Natural killer cell (primary cell): ENCODE measurements around the gene TMEM14C. TPM values are rescaled to one million over a fixed set of nuclear protein-coding genes. Genes with fewer than 3 reads are reported as not detected.
"Not testable (repeated sequence)": the region's sequence is repeated elsewhere in the genome, so short reads cannot be mapped to it uniquely, and the experiment has no call there.

Experiments used
- ATAC-seq, 3 donors: fragments of 150-1000 bp in 2 of 3; fragments of 200-7000 bp in 1 of 3; cut with Tn5 transposase; 1 replicate in 1 of 3; 2 replicates in 2 of 3; pipeline ENCODE4 v1.10.0; 2021; ENCODE audit warnings: mild to moderate bottlenecking in 2 of 3, moderate library complexity in 2 of 3
- DNase-seq, 2 donors: peaks; one replicate each; pipeline versions ENCODE4 v3.0.0 to v3.0.0-alpha.2; 2013 to 2021; ENCODE audit warnings: mixed read lengths in 1 of 2
- H3K27ac ChIP-seq: one replicate; pipeline ENCODE4 v1.5.1; 2013; ENCODE audit warnings: mild to moderate bottlenecking, low read length
- H3K27me3 ChIP-seq: one replicate; pipeline ENCODE4 v1.6.1; 2013; ENCODE audit warnings: low read length; ENCODE audit not compliant: control insufficient read depth, insufficient read depth
- H3K36me3 ChIP-seq: one replicate; pipeline ENCODE4 v1.6.1; 2013; ENCODE audit warnings: low read length; ENCODE audit not compliant: control insufficient read depth, insufficient read depth
- H3K4me1 ChIP-seq: one replicate; pipeline ENCODE4 v1.6.1; 2013; ENCODE audit warnings: low read length; ENCODE audit not compliant: control insufficient read depth, insufficient read depth
- H3K4me3 ChIP-seq: one replicate; pipeline ENCODE4 v1.5.1; 2013; ENCODE audit warnings: low read length
- H3K9me3 ChIP-seq: one replicate; pipeline ENCODE4 v1.6.1; 2013; ENCODE audit warnings: low read length; ENCODE audit not compliant: control insufficient read depth, insufficient read depth
- H3K27ac Mint-ChIP-seq, 2 donors: one replicate each; pipeline ENCODE4 v1.8.0; 2022; ENCODE audit warnings: mild to moderate bottlenecking in 2 of 2, mixed read lengths in 2 of 2, moderate library complexity in 1 of 2
- H3K27me3 Mint-ChIP-seq, 2 donors: one replicate each; pipeline ENCODE4 v1.8.0; 2022; ENCODE audit warnings: low read depth in 2 of 2, mixed read lengths in 2 of 2
- H3K36me3 Mint-ChIP-seq: one replicate; pipeline ENCODE4 v1.8.0; 2022; ENCODE audit warnings: mixed read lengths
- H3K4me1 Mint-ChIP-seq, 2 donors: one replicate each; pipeline ENCODE4 v1.8.0; 2022; ENCODE audit warnings: mixed read lengths in 2 of 2
- H3K4me3 Mint-ChIP-seq: one replicate; pipeline ENCODE4 v1.8.0; 2022; ENCODE audit warnings: mild to moderate bottlenecking, moderate library complexity, mixed read lengths
- H3K9me3 Mint-ChIP-seq, 2 donors: one replicate each; pipeline ENCODE4 v1.8.0; 2022; ENCODE audit warnings: mixed read lengths in 2 of 2
- WGBS: methylation state at CpG from one replicate; pipeline ENCODE4 v1.1.7; 2013; ENCODE audit warnings: missing lambda C conversion rate; ENCODE audit not compliant: insufficient coverage; 5-methylcytosine and 5-hydroxymethylcytosine counted together
- intact Hi-C: fragments of 100-400 bp; cut with micrococcal nuclease; formaldehyde crosslinking; loops from one replicate; pipeline ENCODE4 v1.14.2; 2022
- total RNA-seq, 4 donors: library from RNA; stranded (reverse); fragments of 120-200 nt in 1 of 4; gene quantifications; one replicate each; pipeline versions ENCODE4 v1.2.3 to v1.2.4, GENCODE V29; 2013 to 2022
- TF ChIP-seq, protein P1 (sequence below): fragments of 200-600 bp; IDR thresholded peaks from one replicate; pipeline ENCODE4 v1.8.0; 2022; ENCODE audit warnings: antibody characterized with exemption

The TMEM14C gene
- total RNA-seq, 3 donors from 2014 or later (not counting 1 experiment from before 2014, with no cell fraction given): 2.4 to 15.7 (median 14.3) TPM

- peaks cover 16% of the 10 kb centered on the region in 2 donors for H3K4me1 Mint-ChIP-seq
- H3K27ac Mint-ChIP-seq: peak overlapping the region in 1 of 2 donors; percentile 71
- no peak overlapping the region for H3K4me3 ChIP-seq
- no peaks in the 10 kb centered on the region for H3K36me3 ChIP-seq
- ATAC-seq (no peak), DNase-seq (no peak)
- no peaks in the 10 kb centered on the region for H3K36me3 Mint-ChIP-seq
- H3K9me3 ChIP-seq: no peaks in the 10 kb centered on the region
- H3K27ac ChIP-seq: no peak overlapping the region
- TF ChIP-seq, protein P1, sequence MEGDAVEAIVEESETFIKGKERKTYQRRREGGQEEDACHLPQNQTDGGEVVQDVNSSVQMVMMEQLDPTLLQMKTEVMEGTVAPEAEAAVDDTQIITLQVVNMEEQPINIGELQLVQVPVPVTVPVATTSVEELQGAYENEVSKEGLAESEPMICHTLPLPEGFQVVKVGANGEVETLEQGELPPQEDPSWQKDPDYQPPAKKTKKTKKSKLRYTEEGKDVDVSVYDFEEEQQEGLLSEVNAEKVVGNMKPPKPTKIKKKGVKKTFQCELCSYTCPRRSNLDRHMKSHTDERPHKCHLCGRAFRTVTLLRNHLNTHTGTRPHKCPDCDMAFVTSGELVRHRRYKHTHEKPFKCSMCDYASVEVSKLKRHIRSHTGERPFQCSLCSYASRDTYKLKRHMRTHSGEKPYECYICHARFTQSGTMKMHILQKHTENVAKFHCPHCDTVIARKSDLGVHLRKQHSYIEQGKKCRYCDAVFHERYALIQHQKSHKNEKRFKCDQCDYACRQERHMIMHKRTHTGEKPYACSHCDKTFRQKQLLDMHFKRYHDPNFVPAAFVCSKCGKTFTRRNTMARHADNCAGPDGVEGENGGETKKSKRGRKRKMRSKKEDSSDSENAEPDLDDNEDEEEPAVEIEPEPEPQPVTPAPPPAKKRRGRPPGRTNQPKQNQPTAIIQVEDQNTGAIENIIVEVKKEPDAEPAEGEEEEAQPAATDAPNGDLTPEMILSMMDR: no peak
- peaks cover 15% of the 10 kb centered on the region for H3K4me1 ChIP-seq
- H3K27me3 Mint-ChIP-seq: peaks cover 26 to 45% of the 10 kb centered on the region in 2 donors
- H3K27me3 ChIP-seq: peaks cover 4% of the 10 kb centered on the region
- no peak overlapping the region for H3K4me3 Mint-ChIP-seq
- intact Hi-C loops: loop anchor here (1.0 to 2.0 kb wide), 4 partner anchors 13 to 39 kb away; partner anchors contain the start of genes C6orf52, PAK1IP1 and TMEM14B
- WGBS: 98% methylated on average over 3 of the region's 3 CpGs
- H3K9me3 Mint-ChIP-seq: no peaks in the 10 kb centered on the region
Measured at GRCh38 chr6:10733863-10734262, 11.0 kb downstream of the TMEM14C start.

DNA sequence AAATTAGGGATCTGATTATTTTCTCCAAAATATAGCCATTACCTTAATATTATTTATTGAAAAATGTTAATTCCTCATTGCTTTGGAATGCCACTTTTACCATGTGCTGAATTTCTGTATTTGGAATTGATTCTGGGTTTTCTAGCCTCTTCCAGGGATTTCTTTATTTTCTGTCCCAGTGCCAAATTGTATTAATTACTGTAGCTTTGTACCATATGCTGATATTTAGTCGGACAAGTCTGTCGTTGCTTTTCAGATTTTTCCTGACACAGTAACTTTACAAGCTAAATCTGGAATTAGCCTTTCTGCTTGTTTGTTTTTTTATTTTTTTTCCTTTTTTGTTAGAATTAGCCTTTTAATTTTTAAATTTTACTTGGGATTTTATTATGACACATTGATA, 13.9 kb downstream of the TMEM14C start:
- WGBS: 94% methylated on average over 2 of the region's 2 CpGs

GRCh38 chr6:10740061-10740460, 17.2 kb downstream of the TMEM14C start:
- H3K27ac Mint-ChIP-seq: no peak overlapping the region
- no peaks in the 10 kb centered on the region for H3K27me3 ChIP-seq
- no peaks in the 10 kb centered on the region for H3K4me1 Mint-ChIP-seq
- H3K4me3 ChIP-seq: no peak overlapping the region
- H3K9me3 Mint-ChIP-seq: no peaks in the 10 kb centered on the region
- TF ChIP-seq, protein P1: no peak
- no peaks in the 10 kb centered on the region for H3K36me3 Mint-ChIP-seq
- no peak overlapping the region for H3K4me3 Mint-ChIP-seq
- H3K27ac ChIP-seq: no peak overlapping the region
- peaks cover 19 to 26% of the 10 kb centered on the region in 2 donors for H3K27me3 Mint-ChIP-seq
- no peaks in the 10 kb centered on the region for H3K4me1 ChIP-seq
- ATAC-seq (no peak), DNase-seq (no peak)
- no peaks in the 10 kb centered on the region for H3K9me3 ChIP-seq
- no peaks in the 10 kb centered on the region for H3K36me3 ChIP-seq
- intact Hi-C loops: no loop called here

More for the DNA sequence above, 13.9 kb downstream of the TMEM14C start:
- H3K27ac Mint-ChIP-seq: no peak overlapping the region
- intact Hi-C loops: no loop called here
- Histone ChIP-seq H3K27me3 (peaks cover 4% of the 10 kb centered on the region), H3K4me3 (no peak overlapping the region), H3K4me1 (peaks cover 15% of the 10 kb centered on the region), H3K27ac (no peak overlapping the region), H3K36me3 (no peaks in the 10 kb centered on the region), H3K9me3 (no peaks in the 10 kb centered on the region)
- TF ChIP-seq, protein P1: no peak
- H3K9me3 Mint-ChIP-seq: no peaks in the 10 kb centered on the region
- no peaks in the 10 kb centered on the region for H3K36me3 Mint-ChIP-seq
- ATAC-seq (no peak), DNase-seq (no peak)
- peaks cover 21 to 35% of the 10 kb centered on the region in 2 donors for H3K27me3 Mint-ChIP-seq
- peaks cover 16% of the 10 kb centered on the region in 2 donors for H3K4me1 Mint-ChIP-seq
- H3K4me3 Mint-ChIP-seq: no peak overlapping the region

DNA sequence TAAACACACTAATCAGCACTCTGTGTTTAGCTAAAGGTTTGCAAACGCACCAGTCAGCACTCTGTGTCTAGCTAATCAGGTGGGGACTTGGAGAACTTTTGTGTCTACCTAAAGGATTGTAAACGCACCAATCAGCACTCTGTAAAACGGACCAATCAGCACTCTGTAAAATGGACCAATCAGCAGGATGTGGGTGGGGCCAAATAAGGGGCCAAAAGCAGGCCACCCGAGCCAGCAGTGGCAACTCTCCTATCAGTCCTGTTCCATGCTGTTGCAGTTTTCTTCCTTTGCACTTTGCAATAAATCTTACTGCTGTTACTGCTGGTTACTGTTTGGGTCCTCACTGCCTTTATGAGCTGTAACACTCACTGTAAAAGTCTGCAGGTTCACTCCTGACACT, 18.8 kb downstream of the TMEM14C start:
- H3K27ac Mint-ChIP-seq, ATAC-seq, H3K4me3 Mint-ChIP-seq, H3K9me3 Mint-ChIP-seq, H3K27ac ChIP-seq, intact Hi-C loops, DNase-seq, H3K9me3 ChIP-seq, H3K4me3 ChIP-seq, H3K4me1 Mint-ChIP-seq, H3K36me3 Mint-ChIP-seq, H3K27me3 ChIP-seq, H3K4me1 ChIP-seq, H3K36me3 ChIP-seq: not testable (repeated sequence)
- H3K27me3 Mint-ChIP-seq: peaks cover 19 to 23% of the 10 kb centered on the region in 2 donors
- 82% methylated on average over 4 of the region's 4 CpGs for WGBS
